Stimulated activated CD8-positive, alpha-beta memory T cell treated with anti-CD3 and anti-CD28 coated beads, Interleukin-4, amount 100 ng/mL, for 4 hours (primary cell): ENCODE results near the gene ARPIN.
"Not testable (repeated sequence)": the region's sequence is repeated elsewhere in the genome, so short reads cannot be mapped to it uniquely, and the experiment has no call there.

Source experiments
- DNase-seq, 2 donors: peaks; one replicate each; pipeline ENCODE4 v3.0.0-alpha.2; 2020; ENCODE audit warnings: low read depth in 2 of 2, low spot score in 1 of 2

ARPIN gene

GRCh38 chr15:89912674-89913396 lies at the start of gene ARPIN:
TSS of gene ARPIN (minus strand) at chr15:89912952. CDS start at chr15:89912835, 117 bp downstream.
- no peak for DNase-seq

DNA sequence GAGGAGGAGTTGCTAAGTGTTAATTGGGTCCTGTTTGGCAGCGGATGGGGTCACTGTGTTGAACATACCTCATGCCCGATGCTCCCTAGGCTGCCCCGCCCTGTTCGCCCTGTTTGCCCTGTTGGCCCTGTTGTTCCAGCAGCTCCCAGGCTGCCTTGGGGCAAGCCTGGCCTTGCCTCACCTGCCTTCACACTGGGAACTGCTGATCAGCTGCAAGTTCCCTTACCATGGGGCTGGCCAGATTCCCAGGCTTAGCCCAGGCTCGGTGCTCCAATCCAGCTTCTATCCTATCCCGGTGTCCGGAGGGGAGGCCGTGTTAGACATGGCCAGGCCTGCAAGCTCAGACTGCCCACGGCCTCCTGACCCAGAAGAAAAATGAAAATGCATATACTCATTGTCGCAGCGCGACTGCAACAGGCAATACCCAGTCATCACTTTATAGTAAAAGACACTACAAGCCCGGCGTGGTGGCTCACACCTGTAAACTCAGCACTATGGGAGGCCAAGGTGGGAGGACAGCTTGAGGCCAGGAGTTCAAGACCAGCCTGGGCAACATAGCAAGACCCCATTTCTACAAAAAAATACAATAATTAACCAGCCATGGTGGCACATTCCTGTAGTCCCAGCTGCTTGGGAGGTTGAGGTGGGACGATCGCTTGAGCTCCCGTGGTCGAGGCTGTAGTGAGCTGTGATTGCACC lies 45.5 kb upstream of the ARPIN start:
- no peak for DNase-seq

DNA sequence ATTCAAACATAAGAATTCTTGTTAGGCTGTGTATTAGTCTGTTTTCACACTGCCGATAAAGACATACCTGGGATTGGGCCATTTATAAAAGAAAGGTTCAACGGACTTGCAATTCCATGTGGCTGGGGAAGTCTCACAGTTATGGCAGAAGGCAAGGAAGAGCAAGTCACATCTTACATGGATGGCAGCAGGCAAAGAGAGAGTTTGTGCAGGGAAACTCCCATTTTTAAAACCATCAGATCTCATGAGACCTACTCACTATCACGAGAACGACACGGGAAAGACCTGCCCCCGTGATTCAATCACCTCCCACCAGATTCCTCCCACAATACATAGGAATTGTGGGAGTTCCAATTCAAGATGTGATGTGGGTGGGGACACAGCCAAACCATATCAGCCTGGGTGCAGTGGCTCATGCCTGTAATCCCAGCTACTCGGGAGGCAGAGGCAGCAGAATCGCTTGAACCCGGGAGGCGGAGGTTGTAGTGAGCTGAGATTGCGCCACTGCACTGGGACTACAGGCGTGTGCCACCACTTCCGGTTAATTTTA lies 42.8 kb upstream of the ARPIN start:
- not testable (repeated sequence) for DNase-seq

- DNase-seq, result no peak
These were observed 41.8 kb upstream of the ARPIN start for GRCh38 chr15:89954541-89954940.

- no peak for DNase-seq
These were observed 36.0 kb upstream of the ARPIN start for GRCh38 chr15:89948796-89949195.

DNA sequence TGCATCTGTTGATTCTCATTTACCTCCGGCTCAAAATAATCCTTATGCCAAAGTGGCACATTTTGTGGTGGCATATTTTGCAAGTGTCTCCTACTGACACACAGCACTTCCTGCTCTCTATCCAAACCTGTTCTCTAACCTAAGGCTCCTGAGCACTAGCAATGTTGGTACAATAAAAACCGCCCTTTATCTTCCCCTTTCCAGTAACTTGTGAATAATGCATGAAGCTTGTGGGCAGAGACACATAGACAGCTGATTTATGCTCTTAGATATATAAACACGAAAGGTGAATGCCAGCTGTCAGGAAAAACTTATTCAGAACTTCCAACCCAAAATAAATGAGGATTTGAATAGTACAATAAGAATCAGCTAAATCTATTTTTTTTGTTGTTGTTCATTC lies 34.6 kb upstream of the ARPIN start:
- DNase-seq, result no peak

- DNase-seq, result no peak
These were observed 34.0 kb upstream of the ARPIN start for GRCh38 chr15:89946681-89947299.

DNA sequence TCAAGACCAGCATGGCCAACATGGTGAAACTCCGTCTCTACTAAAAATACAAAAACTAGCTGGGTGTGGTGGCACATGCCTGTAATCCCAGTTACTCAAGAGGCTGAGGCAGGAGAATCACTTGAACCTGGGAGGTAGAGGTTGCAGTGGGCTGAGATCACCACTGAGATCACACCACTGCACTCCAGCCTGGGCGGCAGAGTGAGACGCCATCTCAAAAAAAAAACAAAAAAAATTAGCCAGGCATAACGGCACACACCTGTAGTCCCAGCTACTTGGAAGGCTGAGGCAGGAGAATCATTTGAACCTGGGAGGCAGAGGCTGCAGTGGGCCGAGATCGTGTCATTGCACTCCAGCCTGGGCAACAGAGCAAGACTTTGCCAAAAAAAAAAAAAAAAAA lies 31.0 kb upstream of the ARPIN start:
- DNase-seq, result not testable (repeated sequence)

- no peak for DNase-seq
These were observed 27.2 kb upstream of the ARPIN start for GRCh38 chr15:89939910-89940309.

DNA sequence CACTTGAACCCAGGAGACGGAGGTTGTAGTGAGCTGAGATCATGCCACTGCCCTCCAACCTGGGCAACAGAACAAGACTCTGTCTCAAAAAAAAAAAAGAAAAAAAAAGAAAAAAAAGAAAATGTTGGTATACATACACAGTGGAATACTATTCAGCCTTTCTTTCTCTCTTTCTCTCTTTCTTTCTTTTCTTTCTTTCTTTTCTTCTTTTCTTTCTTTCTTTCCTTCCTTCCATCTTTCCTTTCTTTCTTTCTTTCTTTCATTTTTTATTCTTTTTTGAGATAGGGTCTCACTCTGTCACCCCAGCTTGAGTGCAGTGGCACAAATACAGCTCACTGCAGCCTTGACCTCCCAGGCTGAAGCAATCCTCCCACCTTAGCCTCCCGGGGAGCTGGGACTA lies 26.6 kb upstream of the ARPIN start:
- DNase-seq, result not testable (repeated sequence)

GRCh38 chr15:89937365-89938350 lies 24.9 kb upstream of the ARPIN start:
- DNase-seq, result no peak

GRCh38 chr15:89936786-89937265 lies 24.1 kb upstream of the ARPIN start:
- DNase-seq, result no peak

DNA sequence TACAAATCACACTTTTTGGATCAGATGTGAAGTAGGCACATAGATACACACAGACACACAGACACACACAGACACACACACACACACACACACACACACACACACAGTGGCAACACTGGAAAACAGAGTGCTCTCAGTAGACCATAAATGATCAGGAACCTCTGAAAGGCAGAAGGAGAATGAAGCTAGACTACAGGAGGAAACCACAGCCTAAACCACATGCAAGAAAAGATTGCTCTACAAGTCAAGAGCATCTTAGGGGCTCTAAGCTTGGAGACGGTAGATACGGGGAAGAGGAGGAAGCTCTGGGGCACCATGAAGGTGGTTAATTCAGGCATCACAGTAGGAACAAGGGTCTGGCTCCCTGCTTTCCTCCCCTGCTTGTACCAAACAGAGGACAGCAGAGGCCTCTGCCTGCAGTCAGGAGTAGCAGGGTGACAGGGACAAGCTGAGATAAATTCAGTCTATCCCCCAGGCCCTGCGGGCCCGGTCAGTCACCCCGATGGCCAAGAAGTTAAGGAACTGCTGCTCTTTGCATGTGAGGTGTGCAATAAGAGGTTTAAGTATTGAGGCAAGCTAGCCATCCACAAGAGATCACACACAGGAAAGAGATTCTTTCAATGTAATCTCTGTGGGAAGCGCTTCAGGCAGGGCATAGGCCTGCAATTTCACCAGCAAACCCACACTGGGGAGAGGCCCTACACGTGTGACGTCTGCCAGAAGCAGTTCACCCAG lies 23.5 kb upstream of the ARPIN start:
- DNase-seq, result no peak

DNA sequence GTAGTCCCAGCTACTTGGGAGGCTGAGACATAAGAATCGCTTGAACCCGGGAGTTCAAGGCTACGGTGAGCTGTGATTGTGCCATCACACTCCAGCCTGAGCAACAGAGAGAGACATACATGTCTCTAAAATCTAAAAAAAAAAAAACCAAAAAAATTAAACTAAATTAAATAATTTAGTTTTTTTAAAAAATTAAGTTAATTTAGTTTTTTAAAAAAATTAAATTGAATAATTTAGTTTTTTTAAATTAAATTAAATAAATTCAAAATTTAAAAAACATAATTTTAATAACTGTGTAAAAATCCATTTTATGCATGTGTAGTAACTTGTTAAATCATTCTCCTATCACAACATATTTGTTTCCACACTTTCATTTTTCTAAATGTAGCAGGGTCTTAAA lies 20.1 kb upstream of the ARPIN start:
- DNase-seq, result no peak

DNA sequence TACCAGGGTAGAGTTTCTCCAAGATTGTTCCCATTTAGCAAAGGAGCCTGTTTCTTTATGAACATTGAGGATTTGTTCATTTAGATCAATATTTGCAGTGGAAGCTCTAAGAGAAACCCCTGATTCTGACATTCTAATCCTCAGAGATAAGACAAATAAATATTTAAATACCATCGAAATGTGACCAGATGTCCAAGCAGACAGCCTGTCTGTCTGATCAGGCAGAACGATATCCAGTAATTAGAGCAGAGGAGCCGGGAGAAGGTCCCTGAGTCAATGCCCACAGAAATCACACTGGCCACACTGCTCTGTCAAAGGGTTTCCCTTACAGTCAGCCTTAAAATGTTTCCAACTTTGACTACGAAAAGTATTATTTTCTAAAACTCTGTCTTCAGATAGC lies 15.7 kb upstream of the ARPIN start:
- no peak for DNase-seq

GRCh38 chr15:89926158-89926557 lies 13.4 kb upstream of the ARPIN start:
- no peak for DNase-seq

- no peak for DNase-seq
These were observed 4.8 kb upstream of the ARPIN start for GRCh38 chr15:89917442-89918101.

DNA sequence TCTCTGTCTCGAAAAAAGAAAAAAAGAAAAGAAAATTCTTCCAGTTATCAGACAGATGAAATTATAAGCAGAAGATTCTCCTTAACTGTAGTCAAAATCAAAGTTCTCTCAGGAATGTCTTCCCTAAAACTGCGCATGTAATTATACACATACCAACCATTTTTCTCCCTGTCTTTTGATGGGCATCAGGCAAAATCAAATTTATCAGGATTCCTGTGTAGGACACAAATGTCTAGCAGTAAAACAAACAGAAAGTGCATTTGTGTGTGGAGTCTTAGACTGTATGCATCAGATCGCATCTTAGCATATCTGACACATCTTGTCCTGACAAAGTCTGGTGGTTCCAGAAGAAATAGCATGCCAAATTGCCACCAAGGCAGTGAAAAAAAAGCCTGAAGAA lies 3.9 kb upstream of the ARPIN start:
- no peak for DNase-seq

DNA sequence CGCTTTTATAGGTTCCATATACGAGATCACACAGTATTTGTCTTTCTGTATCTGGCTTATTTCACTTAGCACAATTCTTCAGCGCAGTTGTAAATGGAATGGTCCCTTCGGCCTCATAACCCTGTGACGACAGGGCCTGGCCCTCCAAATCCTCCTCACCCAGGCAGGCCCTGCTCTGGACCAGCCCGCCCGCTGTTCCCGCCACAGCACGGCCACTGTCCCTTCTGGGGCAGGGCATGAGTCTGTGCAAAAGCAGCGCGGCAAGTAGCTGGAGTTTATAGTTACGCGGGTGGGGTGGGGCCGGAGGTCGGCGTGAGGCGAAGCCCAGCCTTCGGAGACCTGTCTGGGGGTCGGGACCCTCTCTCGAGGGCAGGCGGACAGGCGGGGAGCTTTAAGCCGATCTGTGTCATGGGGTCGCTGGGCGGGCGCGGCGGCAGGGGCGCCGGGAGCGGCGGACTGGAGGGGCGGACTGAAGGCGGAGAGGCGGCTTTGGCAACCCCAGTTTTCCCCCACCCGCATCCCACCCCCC lies 543 bp downstream of the ARPIN start:
- DNase-seq, result no peak
